ENCODE results near the gene HSD11B2.

- TF ChIP-seq CTCF (conservative IDR thresholded peaks at IDR 0.05 in 1 of 2, IDR thresholded peaks at IDR 0.05 in 1 of 2; ENCODE audit: extremely low read depth in 1 of 2, insufficient read depth in 1 of 2, low read depth in 1 of 2, low read length in 2 of 2), result no peak
- TF ChIP-seq EZH2 (IDR thresholded peaks at IDR 0.05; ENCODE audit: borderline replicate concordance, low read length), result no peak
These were observed 20.9 kb downstream of the HSD11B2 start for GRCh38 chr16:67451704-67452435.

Data from mammary epithelial cell (primary cell).